Measurements from ENCODE around the gene SLC3A2. TPM values are rescaled to one million over a fixed set of nuclear protein-coding genes. Genes with fewer than 3 reads are reported as not detected.

SLC3A2 gene
- total RNA-seq, 1 donor from 2014 or later, result 255 TPM

DNA sequence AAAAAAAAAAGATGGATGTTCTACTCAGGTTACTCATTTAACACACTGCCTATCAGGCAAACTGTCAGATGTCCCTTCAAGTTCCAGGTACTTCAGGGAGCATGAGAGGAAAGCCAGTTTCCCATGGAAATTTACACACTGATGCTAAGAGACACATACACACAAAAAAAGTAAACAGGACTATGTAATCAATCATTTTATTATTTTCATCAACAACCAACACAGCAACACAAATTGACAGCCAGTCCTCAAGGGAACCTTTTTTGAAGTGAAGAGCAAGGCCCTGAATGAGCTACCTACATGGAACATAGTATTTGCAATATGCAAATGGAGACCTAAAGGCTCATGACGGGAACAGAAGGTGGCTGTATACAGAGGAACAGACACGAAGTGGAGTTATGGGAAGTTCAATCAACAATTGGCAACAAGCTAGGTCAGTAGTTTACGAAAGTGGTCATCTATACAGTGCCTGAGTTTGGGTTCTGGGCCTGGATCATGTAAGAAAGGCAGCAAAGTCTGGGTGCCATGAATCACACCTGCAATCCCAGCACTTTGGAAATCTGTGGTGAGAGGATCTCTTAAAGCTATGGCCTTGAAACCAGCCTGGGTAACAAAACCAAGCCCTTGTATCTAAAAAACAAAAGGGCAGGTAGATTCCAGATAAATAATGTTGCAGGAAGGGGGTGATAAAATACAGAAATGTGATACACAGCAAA, 28.7 kb upstream of the SLC3A2 start:
- H3K27ac ChIP-seq, result no peak overlapping the region

DNA sequence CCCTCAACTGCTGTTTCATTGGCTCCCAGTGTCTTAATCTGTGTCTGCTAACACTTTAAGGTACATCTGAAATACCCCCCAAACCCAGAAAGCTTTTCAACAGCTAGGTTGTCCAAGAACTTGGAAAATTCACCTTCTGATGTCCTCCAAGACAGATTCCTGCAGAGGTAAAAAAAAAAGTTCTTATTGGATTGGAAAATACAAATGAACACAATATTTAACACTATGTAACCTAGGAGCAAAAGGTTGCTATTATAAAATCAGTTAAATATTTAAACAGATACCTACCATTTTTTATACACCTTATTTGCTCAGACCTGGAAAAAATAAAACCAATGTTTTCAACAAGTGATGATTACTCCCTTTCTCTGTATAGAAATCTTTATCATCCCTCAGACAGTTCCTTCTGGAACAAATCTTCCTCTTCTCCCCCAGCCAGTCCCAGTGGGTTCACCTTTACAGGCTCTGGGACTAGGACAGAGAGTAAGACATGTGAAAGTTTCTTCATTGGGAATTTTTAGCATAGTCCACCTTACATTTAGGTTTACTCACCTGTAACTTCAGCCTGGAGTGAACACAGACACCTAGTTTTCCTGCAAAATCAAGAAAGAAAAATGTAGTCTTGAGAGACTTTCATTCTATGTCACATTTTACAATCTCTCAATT, 28.0 kb upstream of the SLC3A2 start:
- no peak for DNase-seq
- no peak for ATAC-seq
- H3K27ac ChIP-seq, result no peak overlapping the region
- intact Hi-C loops (cut with DNase I), result loop anchor here (10.0 kb wide), 1 partner anchor 58 kb away; the partner anchor contains the start of gene TMEM223
- no peaks in the 10 kb centered on the region for H3K9me3 ChIP-seq
- H3K4me3 ChIP-seq, result no peak overlapping the region
- peaks cover 36% of the 10 kb centered on the region for H3K36me3 ChIP-seq
- TF ChIP-seq CTCF (IDR thresholded peaks at IDR 0.05), result no peak
- H3K4me1 ChIP-seq, result peaks cover 27% of the 10 kb centered on the region
- no peaks in the 10 kb centered on the region for H3K27me3 ChIP-seq

More for the DNA sequence above, 28.7 kb upstream of the SLC3A2 start:
- DNase-seq (no peak), ATAC-seq (no peak)
- Histone ChIP-seq H3K9me3 (no peaks in the 10 kb centered on the region), H3K36me3 (peaks cover 36% of the 10 kb centered on the region), H3K27me3 (no peaks in the 10 kb centered on the region), H3K4me1 (peaks cover 27% of the 10 kb centered on the region), H3K4me3 (no peak overlapping the region)
- intact Hi-C loops (cut with DNase I), result loop anchor here (10.0 kb wide), 1 partner anchor 57 kb away; the partner anchor contains the start of gene TMEM223
- TF ChIP-seq CTCF (IDR thresholded peaks at IDR 0.05), result no peak

DNA sequence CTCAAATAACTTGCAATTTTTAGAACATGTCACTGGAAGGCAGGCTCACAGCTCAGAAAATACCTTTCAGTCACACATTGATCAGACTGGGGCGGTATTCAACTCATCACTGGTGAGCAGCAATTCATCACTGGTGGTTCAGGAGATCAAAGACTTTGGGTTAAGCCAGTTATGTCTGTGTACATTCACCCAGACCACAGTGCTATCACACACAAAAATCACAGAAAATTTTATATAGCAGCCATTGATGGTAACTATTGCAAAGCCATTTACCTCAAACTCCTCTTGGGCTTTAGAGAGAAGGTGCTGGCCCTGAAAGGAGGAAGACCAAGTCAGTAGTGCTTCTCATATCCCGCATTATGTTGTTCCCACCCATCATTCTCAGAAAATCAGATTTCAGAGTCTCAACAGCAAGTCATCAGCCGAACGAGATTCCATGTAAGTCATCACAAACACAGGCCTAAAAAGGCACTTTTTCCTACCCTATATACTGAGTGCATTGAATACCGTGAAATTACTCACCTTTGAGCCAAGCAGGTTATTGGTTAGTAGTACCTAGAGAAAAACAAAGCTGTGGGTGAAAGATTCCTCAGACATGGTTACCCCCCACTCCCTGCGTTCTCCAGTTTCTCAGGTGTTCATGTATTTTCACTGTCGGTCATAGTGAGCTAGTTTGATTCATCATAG, 27.3 kb upstream of the SLC3A2 start:
- Histone ChIP-seq H3K9me3 (no peaks in the 10 kb centered on the region), H3K4me1 (peaks cover 27% of the 10 kb centered on the region), H3K27me3 (no peaks in the 10 kb centered on the region), H3K36me3 (peaks cover 36% of the 10 kb centered on the region), H3K4me3 (peak overlapping the region; percentile 87), H3K27ac (peak overlapping the region; percentile 24)
- no peak for DNase-seq
- intact Hi-C loops (cut with DNase I), result loop anchor here (10.0 kb wide), 1 partner anchor 59 kb away; the partner anchor contains the start of gene TMEM223
- TF ChIP-seq CTCF (IDR thresholded peaks at IDR 0.05), result no peak
- no peak for ATAC-seq

- H3K4me3 ChIP-seq, result peak overlapping the region; percentile 87
- H3K4me1 ChIP-seq, result peaks cover 27% of the 10 kb centered on the region
- TF ChIP-seq CTCF (IDR thresholded peaks at IDR 0.05), result no peak
- DNase-seq (no peak), ATAC-seq (no peak)
- no peaks in the 10 kb centered on the region for H3K27me3 ChIP-seq
- H3K9me3 ChIP-seq, result no peaks in the 10 kb centered on the region
- intact Hi-C loops (cut with DNase I), result loop anchor here (10.0 kb wide), 1 partner anchor 59 kb away; the partner anchor contains the start of gene TMEM223
- H3K36me3 ChIP-seq, result peaks cover 36% of the 10 kb centered on the region
- H3K27ac ChIP-seq, result peak overlapping the region; percentile 24
Measured at GRCh38 chr11:62854013-62854824, 26.5 kb upstream of the SLC3A2 start.

Measured in upper lobe of right lung (tissue), 1 donor.